Lower leg skin (tissue), 4 donors: ENCODE data around the gene PRDX3. TPM values are rescaled to one million over a fixed set of nuclear protein-coding genes. Genes with fewer than 3 reads are reported as not detected.

Source experiments
- DNase-seq, 2 donors: peaks; one replicate each; pipeline ENCODE4 v3.0.0-alpha.2; 2019; ENCODE audit warnings: low spot score in 2 of 2
- H3K4me3 ChIP-seq: fragments of 200-600 bp; sonication (generic); 2 replicates; pipeline ENCODE4 v1.5.1; 2017; ENCODE audit warnings: mild to moderate bottlenecking, low read depth; ENCODE audit not compliant: poor library complexity, severe bottlenecking
- POLR2A ChIP-seq, 2 donors: fragments of 450-650 bp; IDR thresholded peaks; one replicate each; pipeline ENCODE4 v1.6.1; 2016 to 2017; ENCODE audit warnings: antibody characterized with exemption in 2 of 2, mild to moderate bottlenecking in 1 of 2, moderate library complexity in 1 of 2
- WGBS, 2 donors: methylation state at CpG; one replicate each; pipeline ENCODE4 v1.1.5; 2018; 5-methylcytosine and 5-hydroxymethylcytosine counted together
- intact Hi-C: fragments of 100-400 bp; cut with DNase I; formaldehyde crosslinking; loops from one replicate; pipeline ENCODE4 v1.15.0; 2023; ENCODE audit warnings: low total_unique reads
- total RNA-seq, 4 donors: library from RNA; depleted of rRNA; stranded (reverse); fragments of >200 nt; gene quantifications; one replicate each; pipeline ENCODE4 v1.1.0, GENCODE V29; 2016
- TF ChIP-seq, protein P1 (sequence below), 3 donors: fragments of 450-650 bp; IDR thresholded peaks; one replicate each; pipeline ENCODE4 v1.5.1; 2016; ENCODE audit warnings: antibody characterized with exemption in 3 of 3, mild to moderate bottlenecking in 3 of 3, moderate library complexity in 2 of 3

The PRDX3 gene
- total RNA-seq, 4 donors from 2014 or later: 35.7 to 70.7 (median 57.3) TPM

DNA sequence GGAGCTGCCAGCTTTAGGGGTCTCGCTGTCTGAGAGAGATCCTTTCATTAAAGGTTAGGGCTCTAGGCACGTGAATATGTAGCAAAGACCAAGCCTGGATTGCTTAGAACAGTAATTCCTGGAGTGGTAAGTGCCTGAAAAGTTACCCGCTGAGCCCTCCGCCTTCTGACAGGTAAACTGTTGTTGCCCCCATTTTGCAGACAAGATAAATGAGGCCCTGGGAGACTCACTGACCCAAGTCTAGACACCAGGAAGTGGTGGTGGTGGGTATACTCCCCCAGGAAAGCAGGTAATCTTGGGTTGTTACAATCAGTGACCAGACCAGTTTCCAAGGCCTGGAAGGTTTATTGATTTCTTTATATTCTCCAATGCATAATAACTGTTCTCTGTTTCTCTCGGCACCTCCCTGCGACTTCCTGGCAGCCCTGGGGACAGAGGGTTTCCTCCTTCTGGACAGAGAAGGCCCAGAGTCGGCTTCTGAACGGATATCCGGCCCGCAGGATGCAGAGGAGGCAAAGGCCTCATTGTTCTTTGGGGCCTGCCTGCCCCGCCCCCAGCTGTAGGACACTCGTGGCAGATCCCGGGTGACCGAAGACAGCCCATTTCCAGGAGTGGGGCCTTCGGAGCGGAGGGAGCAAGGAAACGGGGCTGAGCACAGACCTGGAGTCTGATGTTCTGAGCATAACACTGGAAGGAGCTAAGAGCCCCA, 27.4 kb upstream of the PRDX3 start:
- intact Hi-C loops: loop anchor here (10.0 kb wide), 2 partner anchors 209 to 239 kb away; no protein-coding TSS in a partner anchor
- no peak overlapping the region for H3K4me3 ChIP-seq
- no peak for TF ChIP-seq POLR2A (IDR thresholded peaks at IDR 0.05)
- TF ChIP-seq, protein P1, sequence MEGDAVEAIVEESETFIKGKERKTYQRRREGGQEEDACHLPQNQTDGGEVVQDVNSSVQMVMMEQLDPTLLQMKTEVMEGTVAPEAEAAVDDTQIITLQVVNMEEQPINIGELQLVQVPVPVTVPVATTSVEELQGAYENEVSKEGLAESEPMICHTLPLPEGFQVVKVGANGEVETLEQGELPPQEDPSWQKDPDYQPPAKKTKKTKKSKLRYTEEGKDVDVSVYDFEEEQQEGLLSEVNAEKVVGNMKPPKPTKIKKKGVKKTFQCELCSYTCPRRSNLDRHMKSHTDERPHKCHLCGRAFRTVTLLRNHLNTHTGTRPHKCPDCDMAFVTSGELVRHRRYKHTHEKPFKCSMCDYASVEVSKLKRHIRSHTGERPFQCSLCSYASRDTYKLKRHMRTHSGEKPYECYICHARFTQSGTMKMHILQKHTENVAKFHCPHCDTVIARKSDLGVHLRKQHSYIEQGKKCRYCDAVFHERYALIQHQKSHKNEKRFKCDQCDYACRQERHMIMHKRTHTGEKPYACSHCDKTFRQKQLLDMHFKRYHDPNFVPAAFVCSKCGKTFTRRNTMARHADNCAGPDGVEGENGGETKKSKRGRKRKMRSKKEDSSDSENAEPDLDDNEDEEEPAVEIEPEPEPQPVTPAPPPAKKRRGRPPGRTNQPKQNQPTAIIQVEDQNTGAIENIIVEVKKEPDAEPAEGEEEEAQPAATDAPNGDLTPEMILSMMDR (IDR thresholded peaks at IDR 0.05): no peak
- WGBS, 2 donors: 28 to 33% methylated on average over 17 of the region's 17 CpGs
- peak; percentile 55 to 94 for DNase-seq

- no peak for TF ChIP-seq POLR2A (IDR thresholded peaks at IDR 0.05)
- TF ChIP-seq, protein P1 (IDR thresholded peaks at IDR 0.05): no peak
- intact Hi-C loops: loop anchor here (10.0 kb wide), 2 partner anchors 212 to 242 kb away; no protein-coding TSS in a partner anchor
- WGBS, 2 donors: 69 to 73% methylated on average over 4 of the region's 4 CpGs
- no peak overlapping the region for H3K4me3 ChIP-seq
- DNase-seq: no peak
Observed at GRCh38 chr10:119203006-119203405, 24.4 kb upstream of the PRDX3 start.

DNA sequence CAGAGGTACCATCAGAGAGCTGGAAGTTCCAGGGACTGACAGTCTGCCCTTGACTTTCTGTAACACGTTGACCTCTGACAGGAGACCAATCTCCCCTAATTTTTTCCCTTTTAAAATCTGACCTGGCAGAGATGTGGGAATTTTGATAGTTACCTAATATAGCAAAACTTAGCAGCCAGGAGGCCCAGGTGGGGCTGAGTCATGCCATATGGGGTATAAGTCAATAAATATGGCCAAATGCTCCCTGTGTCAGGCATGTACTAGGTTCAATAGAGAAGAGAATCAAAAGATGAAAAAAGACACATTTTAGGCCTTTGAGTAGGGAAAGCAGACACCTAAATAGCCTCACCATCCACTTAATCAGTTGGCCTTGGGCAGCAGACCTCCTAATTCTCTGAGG, 22.6 kb upstream of the PRDX3 start:
- no peak overlapping the region for H3K4me3 ChIP-seq
- WGBS, 2 donors: 83 to 94% methylated on average over 1 of the region's 1 CpG
- intact Hi-C loops: loop anchor here (10.0 kb wide), 2 partner anchors 214 to 244 kb away; no protein-coding TSS in a partner anchor
- DNase-seq: no peak
- TF ChIP-seq POLR2A (IDR thresholded peaks at IDR 0.05): no peak
- TF ChIP-seq, protein P1 (IDR thresholded peaks at IDR 0.05): no peak

DNA sequence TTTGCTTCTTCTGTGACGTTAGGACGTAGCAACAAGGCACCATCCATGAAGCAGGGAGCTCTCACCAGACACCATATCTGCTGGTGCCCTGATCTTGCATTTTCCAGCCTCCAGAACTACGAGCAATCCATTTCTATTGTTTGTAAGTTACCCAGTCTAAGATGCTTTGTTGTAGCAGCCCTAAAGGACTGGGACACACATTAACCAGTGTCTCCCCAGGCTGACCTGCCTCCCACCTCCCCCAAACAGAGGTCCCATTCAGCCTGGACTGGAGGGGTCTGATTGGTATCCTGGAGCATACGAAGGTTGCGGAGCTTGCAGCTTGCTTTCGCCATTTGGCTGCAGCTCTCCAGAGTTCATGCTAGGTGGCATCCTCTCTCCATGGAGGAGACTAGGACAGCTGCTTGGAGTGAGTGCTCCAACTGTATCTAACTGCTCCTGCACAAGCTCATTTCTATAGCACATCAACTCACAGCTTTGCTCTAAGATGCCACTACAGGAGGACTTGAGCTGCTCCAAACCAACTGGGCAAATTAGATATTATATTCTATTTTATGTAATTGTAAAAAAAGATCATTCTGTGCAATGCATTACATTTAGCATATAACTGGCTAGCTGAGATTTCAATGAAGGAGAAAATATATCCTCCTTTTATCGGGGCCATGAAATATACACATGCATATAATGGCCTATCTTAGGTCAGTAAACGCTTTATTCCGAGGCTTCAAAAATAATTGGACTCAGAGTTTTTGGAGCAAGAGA, 20.8 kb upstream of the PRDX3 start:
- DNase-seq: peak; percentile 43 to 86
- no peak for TF ChIP-seq POLR2A (IDR thresholded peaks at IDR 0.05)
- TF ChIP-seq, protein P1 (IDR thresholded peaks at IDR 0.05): peak in 1 of 3 donors; percentile 46
- intact Hi-C loops: no loop called here
- no peak overlapping the region for H3K4me3 ChIP-seq
- 42 to 51% methylated on average over 9 of the region's 9 CpGs for WGBS, 2 donors

GRCh38 chr10:119198438-119198837, 19.8 kb upstream of the PRDX3 start:
- no peak overlapping the region for H3K4me3 ChIP-seq
- WGBS, 2 donors: 57 to 62% methylated on average over 7 of the region's 7 CpGs
- no peak for TF ChIP-seq POLR2A (IDR thresholded peaks at IDR 0.05)
- TF ChIP-seq, protein P1 (IDR thresholded peaks at IDR 0.05): no peak
- no peak for DNase-seq
- intact Hi-C loops: no loop called here
